Measurements from ENCODE around the gene GP1BA. TPM values are rescaled to one million over a fixed set of nuclear protein-coding genes. Genes with fewer than 3 reads are reported as not detected.

The GP1BA gene
- total and polyA plus RNA-seq, 2 donors (not counting 1 experiment from before 2014, with no cell fraction given): 0.06 TPM; not detected in 1

DNA sequence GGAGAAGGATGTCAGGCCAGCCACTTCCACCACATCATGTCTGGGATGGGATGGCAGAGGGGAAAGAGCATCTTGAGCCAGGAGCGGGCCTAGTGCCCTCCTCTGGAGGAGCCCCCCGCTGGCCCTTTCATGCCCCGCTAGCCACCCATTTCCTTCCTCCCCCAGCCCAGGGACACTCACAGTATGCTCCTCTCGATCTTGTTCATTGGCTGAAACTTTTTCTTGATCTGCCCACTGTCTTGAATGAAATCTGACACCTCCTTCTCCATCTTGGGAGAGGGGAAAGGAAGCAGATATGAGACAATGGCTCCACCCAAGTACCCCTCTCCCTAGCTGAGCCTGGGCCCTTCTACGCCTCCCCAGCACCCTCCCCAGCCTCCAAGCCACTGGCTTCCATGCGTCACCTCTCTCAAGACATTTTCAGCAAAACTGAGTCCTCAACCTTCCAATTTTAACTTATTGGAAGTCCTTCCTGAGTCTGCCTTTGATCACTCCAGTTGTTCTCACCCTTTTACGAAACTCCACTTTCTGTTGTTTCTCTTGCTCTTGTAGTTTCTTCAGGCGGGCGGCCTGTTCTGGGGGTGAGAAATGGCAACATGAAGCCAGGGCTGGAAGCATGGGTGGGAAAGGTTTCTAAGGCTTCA lies 28.3 kb downstream of the GP1BA start:
- H3K9me3 ChIP-seq (ENCODE audit: control extremely low read depth in 1 of 3, control insufficient read depth in 2 of 3, insufficient read depth in 1 of 3, low read length in 2 of 3): no peaks in the 10 kb centered on the region
- Mint-ChIP-seq H3K4me3 (no peak overlapping the region), H3K4me1 (peaks cover 3% of the 10 kb centered on the region), H3K9me3 (ENCODE audit: insufficient read depth) (no peaks in the 10 kb centered on the region), H3K27me3 (no peaks in the 10 kb centered on the region), H3K27ac (no peak overlapping the region)
- TF ChIP-seq EZH2 (IDR thresholded peaks at IDR 0.05; ENCODE audit: borderline replicate concordance, insufficient read depth, low read depth, low read length, poor library complexity, severe bottlenecking): no peak
- CTCF ChIA-PET: no interaction called here
- peaks cover 8% of the 10 kb centered on the region for H3K79me2 ChIP-seq (ENCODE audit: control insufficient read depth, insufficient read depth, low read length)
- no peak overlapping the region for H3K4me3 ChIP-seq (ENCODE audit: control extremely low read depth in 1 of 5, extremely low read depth in 1 of 5, insufficient read depth in 1 of 5, low read depth in 2 of 5, low read length in 4 of 5)
- ATAC-seq (ENCODE audit: low read depth): no peak
- no peaks in the 10 kb centered on the region for H4K20me1 ChIP-seq (ENCODE audit: control insufficient read depth, insufficient read depth, low read length, poor library complexity, severe bottlenecking)
- 91% methylated on average over 4 of the region's 9 CpGs for WGBS (ENCODE audit: insufficient coverage)
- no peak overlapping the region for H2AFZ ChIP-seq (ENCODE audit: insufficient read depth, low read depth, low read length, poor library complexity, severe bottlenecking)
- POLR2A ChIA-PET: interaction anchor here (1.3 kb wide), 1 partner anchor 56 kb away, joined by 3 read pairs; no protein-coding TSS in a partner anchor
- DNase-seq: no peak
- no peak overlapping the region for H3K27ac ChIP-seq (ENCODE audit: low read length in 2 of 2)
- no peak overlapping the region for H3K9ac ChIP-seq (ENCODE audit: low read length)
- intact Hi-C loops (cut with micrococcal nuclease): no loop called here
- H3K27me3 ChIP-seq (replicated peaks in 1 of 4; ENCODE audit: control extremely low read depth in 1 of 4, control insufficient read depth in 3 of 4, insufficient read depth in 4 of 4, low read length in 3 of 4): no peaks in the 10 kb centered on the region
- H3K4me1 ChIP-seq (ENCODE audit: control insufficient read depth in 2 of 2, insufficient read depth in 2 of 2, low read length in 2 of 2): no peaks in the 10 kb centered on the region
- peaks cover 0 to 21% of the 10 kb centered on the region in 2 experiments for H3K36me3 ChIP-seq (replicated peaks in 1 of 2; ENCODE audit: control extremely low read depth in 1 of 2, control insufficient read depth in 1 of 2, extremely low read depth in 1 of 2, insufficient read depth in 2 of 2, low read length in 1 of 2)
- no peak overlapping the region for H3K4me2 ChIP-seq (replicated peaks; ENCODE audit: low read depth, low read length, poor library complexity, severe bottlenecking)

DNA sequence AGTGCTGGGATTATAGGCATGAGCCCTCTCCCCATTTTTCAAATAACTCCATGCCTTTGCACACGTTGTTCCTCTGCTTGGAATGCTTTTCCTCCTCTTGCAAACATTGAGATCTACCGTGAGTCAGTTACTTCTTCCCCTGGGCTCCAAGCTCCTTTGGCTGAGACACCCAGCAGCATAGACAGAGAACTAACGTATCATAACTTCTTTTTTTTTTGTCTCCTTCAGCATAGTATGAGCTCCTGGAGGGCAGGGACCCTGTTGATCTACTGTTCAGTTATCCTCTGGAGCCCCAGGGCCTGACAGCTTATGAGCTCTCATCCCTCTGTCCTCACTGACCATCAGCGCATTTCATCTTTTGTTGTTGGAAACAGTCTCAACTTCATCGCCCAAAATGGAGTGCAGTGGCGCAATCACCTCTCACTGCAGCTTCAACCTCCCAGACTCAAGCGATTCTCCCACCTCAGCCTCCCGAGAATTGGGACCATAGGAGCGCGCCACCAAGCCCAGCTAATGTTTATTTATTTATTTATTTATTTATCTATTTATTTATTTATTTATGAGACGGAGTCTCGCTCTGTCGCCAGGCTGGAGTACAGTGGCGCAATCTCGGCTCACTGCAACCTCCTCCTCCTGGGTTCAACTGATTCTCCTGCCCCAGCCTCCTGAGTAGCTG lies 33.4 kb downstream of the GP1BA start:
- H3K36me3 ChIP-seq (replicated peaks in 1 of 2; ENCODE audit: control extremely low read depth in 1 of 2, control insufficient read depth in 1 of 2, extremely low read depth in 1 of 2, insufficient read depth in 2 of 2, low read length in 1 of 2): peaks cover 0 to 7% of the 10 kb centered on the region in 2 experiments
- H3K79me2 ChIP-seq (ENCODE audit: control insufficient read depth, insufficient read depth, low read length): peaks cover 26% of the 10 kb centered on the region
- DNase-seq: no peak
- H3K9me3 ChIP-seq (ENCODE audit: control extremely low read depth in 1 of 3, control insufficient read depth in 2 of 3, insufficient read depth in 1 of 3, low read length in 2 of 3): no peaks in the 10 kb centered on the region
- no peak for TF ChIP-seq EZH2 (IDR thresholded peaks at IDR 0.05; ENCODE audit: borderline replicate concordance, insufficient read depth, low read depth, low read length, poor library complexity, severe bottlenecking)
- TF ChIP-seq, protein P1, sequence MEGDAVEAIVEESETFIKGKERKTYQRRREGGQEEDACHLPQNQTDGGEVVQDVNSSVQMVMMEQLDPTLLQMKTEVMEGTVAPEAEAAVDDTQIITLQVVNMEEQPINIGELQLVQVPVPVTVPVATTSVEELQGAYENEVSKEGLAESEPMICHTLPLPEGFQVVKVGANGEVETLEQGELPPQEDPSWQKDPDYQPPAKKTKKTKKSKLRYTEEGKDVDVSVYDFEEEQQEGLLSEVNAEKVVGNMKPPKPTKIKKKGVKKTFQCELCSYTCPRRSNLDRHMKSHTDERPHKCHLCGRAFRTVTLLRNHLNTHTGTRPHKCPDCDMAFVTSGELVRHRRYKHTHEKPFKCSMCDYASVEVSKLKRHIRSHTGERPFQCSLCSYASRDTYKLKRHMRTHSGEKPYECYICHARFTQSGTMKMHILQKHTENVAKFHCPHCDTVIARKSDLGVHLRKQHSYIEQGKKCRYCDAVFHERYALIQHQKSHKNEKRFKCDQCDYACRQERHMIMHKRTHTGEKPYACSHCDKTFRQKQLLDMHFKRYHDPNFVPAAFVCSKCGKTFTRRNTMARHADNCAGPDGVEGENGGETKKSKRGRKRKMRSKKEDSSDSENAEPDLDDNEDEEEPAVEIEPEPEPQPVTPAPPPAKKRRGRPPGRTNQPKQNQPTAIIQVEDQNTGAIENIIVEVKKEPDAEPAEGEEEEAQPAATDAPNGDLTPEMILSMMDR (IDR thresholded peaks at IDR 0.05): no peak
- H3K27me3 Mint-ChIP-seq: no peaks in the 10 kb centered on the region
- no peak overlapping the region for H3K4me3 ChIP-seq (ENCODE audit: control extremely low read depth in 1 of 5, extremely low read depth in 1 of 5, insufficient read depth in 1 of 5, low read depth in 2 of 5, low read length in 4 of 5)
- POLR2A ChIA-PET: interaction anchor here (0.6 to 4.7 kb wide), 3 partner anchors 17 to 234 kb away, joined by 6 to 81 read pairs (median 25); partner anchors contain the start of genes PFN1, RNF167 and SLC25A11
- no peak for ATAC-seq (ENCODE audit: low read depth)
- CTCF ChIA-PET: interaction anchor here (0.8 to 2.8 kb wide), 7 partner anchors 14 to 65 kb away, joined by 3 to 24 read pairs (median 5); partner anchors contain the start of genes CAMTA2, PFN1, RNF167 and SLC25A11
- H2AFZ ChIP-seq (ENCODE audit: insufficient read depth, low read depth, low read length, poor library complexity, severe bottlenecking): no peak overlapping the region
- no peak overlapping the region for H3K9ac ChIP-seq (ENCODE audit: low read length)
- H3K4me2 ChIP-seq (replicated peaks; ENCODE audit: low read depth, low read length, poor library complexity, severe bottlenecking): no peak overlapping the region
- H4K20me1 ChIP-seq (ENCODE audit: control insufficient read depth, insufficient read depth, low read length, poor library complexity, severe bottlenecking): no peaks in the 10 kb centered on the region
- no peaks in the 10 kb centered on the region for H3K9me3 Mint-ChIP-seq (ENCODE audit: insufficient read depth)
- H3K27ac Mint-ChIP-seq: peak overlapping the region; percentile 72
- H3K4me1 ChIP-seq (ENCODE audit: control insufficient read depth in 2 of 2, insufficient read depth in 2 of 2, low read length in 2 of 2): peaks cover 17 to 22% of the 10 kb centered on the region in 2 donors
- peaks cover 13% of the 10 kb centered on the region for H3K4me1 Mint-ChIP-seq
- no peaks in the 10 kb centered on the region for H3K27me3 ChIP-seq (replicated peaks in 1 of 4; ENCODE audit: control extremely low read depth in 1 of 4, control insufficient read depth in 3 of 4, insufficient read depth in 4 of 4, low read length in 3 of 4)
- WGBS (ENCODE audit: insufficient coverage): 98% methylated on average over 11 of the region's 15 CpGs
- intact Hi-C loops (cut with micrococcal nuclease): loop anchor here (5.0 kb wide), 1 partner anchor 52 kb away; no protein-coding TSS in a partner anchor
- H3K27ac ChIP-seq (ENCODE audit: low read length in 2 of 2): no peak overlapping the region
- peak overlapping the region; percentile 66 for H3K4me3 Mint-ChIP-seq

Measured in B cell (primary cell).